ENCODE measurements around the gene KDM1A.

Gene KDM1A

GRCh38 chr1:23124259-23125026, 105.2 kb downstream of the KDM1A start:
- TF ChIP-seq PAX5 (IDR thresholded peaks at IDR 0.05; ENCODE audit: insufficient read depth, low read length, severe bottlenecking) (no peak), POU2F2 (IDR thresholded peaks at IDR 0.05; ENCODE audit: low read depth, low read length) (no peak), POLR2AphosphoS5 (IDR thresholded peaks at IDR 0.05; ENCODE audit: low read depth, low read length) (no peak), POLR2A (IDR thresholded peaks at IDR 0.05; ENCODE audit: low read depth, low read length) (no peak), SPI1 (IDR thresholded peaks at IDR 0.05; ENCODE audit: low read depth, low read length) (no peak), TAF1 (IDR thresholded peaks at IDR 0.05; ENCODE audit: low read depth, low read length) (no peak)
- no peak for FAIRE-seq
- no peak for DNase-seq (ENCODE audit: insufficient read length, low spot score)

- TF ChIP-seq TAF1 (IDR thresholded peaks at IDR 0.05; ENCODE audit: low read depth, low read length) (no peak), POLR2AphosphoS5 (IDR thresholded peaks at IDR 0.05; ENCODE audit: low read depth, low read length) (no peak), SPI1 (IDR thresholded peaks at IDR 0.05; ENCODE audit: low read depth, low read length) (no peak), PAX5 (IDR thresholded peaks at IDR 0.05; ENCODE audit: insufficient read depth, low read length, severe bottlenecking) (no peak), POLR2A (IDR thresholded peaks at IDR 0.05; ENCODE audit: low read depth, low read length) (no peak), POU2F2 (IDR thresholded peaks at IDR 0.05; ENCODE audit: low read depth, low read length) (no peak)
- DNase-seq (ENCODE audit: insufficient read length, low spot score) (no peak), FAIRE-seq (no peak)
Measured at GRCh38 chr1:23125489-23125888, 106.2 kb downstream of the KDM1A start.

- DNase-seq (ENCODE audit: insufficient read length, low spot score) (no peak), FAIRE-seq (no peak)
- TF ChIP-seq SPI1 (IDR thresholded peaks at IDR 0.05; ENCODE audit: low read depth, low read length) (no peak), PAX5 (IDR thresholded peaks at IDR 0.05; ENCODE audit: insufficient read depth, low read length, severe bottlenecking) (no peak), POLR2A (IDR thresholded peaks at IDR 0.05; ENCODE audit: low read depth, low read length) (no peak), POLR2AphosphoS5 (IDR thresholded peaks at IDR 0.05; ENCODE audit: low read depth, low read length) (no peak), TAF1 (IDR thresholded peaks at IDR 0.05; ENCODE audit: low read depth, low read length) (no peak), POU2F2 (IDR thresholded peaks at IDR 0.05; ENCODE audit: low read depth, low read length) (no peak)
Measured at GRCh38 chr1:23126200-23126599, 106.9 kb downstream of the KDM1A start.

- no peak for DNase-seq (ENCODE audit: insufficient read length, low spot score)
- FAIRE-seq = peak; percentile 26
- no peak for TF ChIP-seq POLR2A (IDR thresholded peaks at IDR 0.05; ENCODE audit: low read depth, low read length)
- no peak for TF ChIP-seq POLR2AphosphoS5 (IDR thresholded peaks at IDR 0.05; ENCODE audit: low read depth, low read length)
- TF ChIP-seq SPI1 (IDR thresholded peaks at IDR 0.05; ENCODE audit: low read depth, low read length) = no peak
- TF ChIP-seq PAX5 (IDR thresholded peaks at IDR 0.05; ENCODE audit: insufficient read depth, low read length, severe bottlenecking) = no peak
- TF ChIP-seq POU2F2 (IDR thresholded peaks at IDR 0.05; ENCODE audit: low read depth, low read length) = no peak
- TF ChIP-seq TAF1 (IDR thresholded peaks at IDR 0.05; ENCODE audit: low read depth, low read length) = no peak
Measured at GRCh38 chr1:23126801-23127200, 107.5 kb downstream of the KDM1A start.

GRCh38 chr1:23129846-23130245, 110.6 kb downstream of the KDM1A start:
- FAIRE-seq (no peak), DNase-seq (ENCODE audit: insufficient read length, low spot score) (no peak)
- TF ChIP-seq POU2F2 (IDR thresholded peaks at IDR 0.05; ENCODE audit: low read depth, low read length) (no peak), SPI1 (IDR thresholded peaks at IDR 0.05; ENCODE audit: low read depth, low read length) (no peak), PAX5 (IDR thresholded peaks at IDR 0.05; ENCODE audit: insufficient read depth, low read length, severe bottlenecking) (no peak), TAF1 (IDR thresholded peaks at IDR 0.05; ENCODE audit: low read depth, low read length) (no peak), POLR2A (IDR thresholded peaks at IDR 0.05; ENCODE audit: low read depth, low read length) (no peak), POLR2AphosphoS5 (IDR thresholded peaks at IDR 0.05; ENCODE audit: low read depth, low read length) (no peak)

GRCh38 chr1:23132033-23132432, 112.8 kb downstream of the KDM1A start:
- DNase-seq (ENCODE audit: insufficient read length, low spot score) (no peak), FAIRE-seq (no peak)
- no peak for TF ChIP-seq POLR2A (IDR thresholded peaks at IDR 0.05; ENCODE audit: low read depth, low read length)
- no peak for TF ChIP-seq TAF1 (IDR thresholded peaks at IDR 0.05; ENCODE audit: low read depth, low read length)
- no peak for TF ChIP-seq SPI1 (IDR thresholded peaks at IDR 0.05; ENCODE audit: low read depth, low read length)
- TF ChIP-seq POU2F2 (IDR thresholded peaks at IDR 0.05; ENCODE audit: low read depth, low read length) = no peak
- TF ChIP-seq PAX5 (IDR thresholded peaks at IDR 0.05; ENCODE audit: insufficient read depth, low read length, severe bottlenecking) = no peak
- TF ChIP-seq POLR2AphosphoS5 (IDR thresholded peaks at IDR 0.05; ENCODE audit: low read depth, low read length) = no peak

All from GM12891 (cell line).